GM19463 (cell line): ENCODE results near the gene USP30.
"Not testable (repeated sequence)": the region's sequence is repeated elsewhere in the genome, so short reads cannot be mapped to it uniquely, and the experiment has no call there.

ENCODE experiments used
- ATAC-seq: cut with Tn5 transposase; IDR thresholded peaks from one replicate; pipeline ENCODE4 v1.9.1; 2021; ENCODE audit warnings: mild to moderate bottlenecking, moderate library complexity; ENCODE audit not compliant: unreplicated experiment

USP30 gene

GRCh38 chr12:109052414-109053323 is at the start of gene USP30:
USP30 (plus strand) TSS chr12:109052576; CDS start chr12:109052679, 103 bp downstream.
- ATAC-seq: peak; percentile 73

- ATAC-seq: no peak
Observed at GRCh38 chr12:109004017-109004416, 48.4 kb upstream of the USP30 start.

GRCh38 chr12:109009766-109010165 is 42.6 kb upstream of the USP30 start:
- no peak for ATAC-seq

GRCh38 chr12:109010259-109010658 is 42.1 kb upstream of the USP30 start:
- ATAC-seq: no peak

- ATAC-seq: no peak
Observed at GRCh38 chr12:109014984-109015765, 37.2 kb upstream of the USP30 start.

- no peak for ATAC-seq
Observed at GRCh38 chr12:109016016-109016415, 36.4 kb upstream of the USP30 start.

GRCh38 chr12:109016978-109017377 is 35.4 kb upstream of the USP30 start:
- ATAC-seq: no peak

- ATAC-seq: no peak
Observed at GRCh38 chr12:109018296-109018695, 34.1 kb upstream of the USP30 start.

- no peak for ATAC-seq
Observed at GRCh38 chr12:109020146-109020795, 32.1 kb upstream of the USP30 start.

GRCh38 chr12:109020796-109021380 is 31.5 kb upstream of the USP30 start, which contains the start of gene SVOP:
SVOP (minus strand) TSS chr12:109021068; CDS start chr12:109020868, 200 bp downstream.
- ATAC-seq: no peak

GRCh38 chr12:109027767-109028166 is 24.6 kb upstream of the USP30 start:
- ATAC-seq: no peak

GRCh38 chr12:109028624-109029023 is 23.8 kb upstream of the USP30 start:
- not testable (repeated sequence) for ATAC-seq

GRCh38 chr12:109029411-109029810 is 23.0 kb upstream of the USP30 start:
- ATAC-seq: no peak

- no peak for ATAC-seq
Observed at GRCh38 chr12:109033239-109034196, 18.9 kb upstream of the USP30 start.

- ATAC-seq: no peak
Observed at GRCh38 chr12:109036975-109037374, 15.4 kb upstream of the USP30 start.

- no peak for ATAC-seq
Observed at GRCh38 chr12:109044241-109044640, 8.1 kb upstream of the USP30 start.

- ATAC-seq: no peak
Observed at GRCh38 chr12:109047081-109047805, 5.1 kb upstream of the USP30 start.

GRCh38 chr12:109048706-109049105 is 3.7 kb upstream of the USP30 start:
- ATAC-seq: not testable (repeated sequence)

- not testable (repeated sequence) for ATAC-seq
Observed at GRCh38 chr12:109049794-109050193, 2.6 kb upstream of the USP30 start.
